ENCODE measurements around the gene ASB8.
"Not testable (repeated sequence)": the region's sequence is repeated elsewhere in the genome, so short reads cannot be mapped to it uniquely, and the experiment has no call there.

The ASB8 gene

DNA sequence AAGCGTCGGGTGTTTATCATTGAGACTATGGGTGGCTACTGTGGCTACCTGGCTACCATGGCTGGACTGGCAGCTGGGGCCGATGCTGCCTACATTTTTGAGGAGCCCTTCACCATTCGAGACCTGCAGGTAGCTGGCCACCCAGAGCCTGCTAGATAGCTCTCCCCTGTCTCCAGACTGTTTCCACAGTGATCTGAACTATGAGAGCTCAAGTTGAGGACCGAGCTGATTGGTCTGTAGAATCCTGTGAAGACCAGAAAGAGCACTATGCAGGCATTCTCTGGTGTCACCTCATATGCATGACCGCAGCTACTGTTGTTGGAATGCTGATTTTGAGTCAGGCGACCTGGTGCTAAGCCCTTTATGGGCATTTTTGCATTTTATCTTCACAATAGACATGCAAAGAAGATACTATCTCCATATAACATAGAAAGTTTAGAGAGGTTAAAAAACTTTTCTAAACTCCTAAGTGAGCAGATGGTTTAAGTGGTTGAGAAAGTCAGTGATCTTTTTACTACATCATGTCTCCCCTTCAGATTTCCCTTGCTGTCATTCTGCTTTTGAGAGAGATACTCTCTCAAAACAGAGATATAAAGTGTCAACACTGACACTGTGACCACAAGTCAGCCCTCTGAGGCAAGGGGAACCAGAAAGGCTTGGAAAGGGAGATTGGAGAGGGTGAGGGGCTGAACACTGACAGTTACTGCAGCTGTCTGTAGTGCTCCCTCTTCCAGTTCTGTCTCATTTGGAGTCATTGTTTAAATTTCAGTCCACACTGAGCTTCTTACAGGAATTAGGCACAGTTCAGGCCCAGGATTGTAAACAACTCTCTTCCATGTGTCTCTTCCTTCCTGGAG is 14.3 kb downstream of the ASB8 start:
- ATAC-seq, result no peak
- DNase-seq, result no peak

DNA sequence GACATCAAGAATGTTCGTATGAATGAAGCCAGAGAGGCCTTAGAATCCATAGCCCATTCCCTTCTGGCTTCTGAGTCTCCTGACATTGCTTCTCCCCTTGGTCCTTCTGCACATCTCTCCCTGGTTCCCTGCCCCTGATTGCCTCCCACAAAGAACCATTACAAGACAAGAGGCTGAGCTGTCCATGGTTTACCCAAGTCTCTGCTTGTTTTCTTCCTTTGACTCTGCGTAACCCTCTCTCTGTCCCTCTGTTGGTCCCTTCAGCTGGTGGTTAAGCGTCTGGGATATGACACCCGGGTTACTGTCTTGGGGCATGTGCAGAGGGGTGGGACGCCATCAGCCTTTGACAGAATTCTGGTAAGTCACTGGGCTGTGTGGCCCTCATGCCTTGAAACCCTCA is 22.3 kb downstream of the ASB8 start:
- ATAC-seq, result no peak
- DNase-seq, result no peak

DNA sequence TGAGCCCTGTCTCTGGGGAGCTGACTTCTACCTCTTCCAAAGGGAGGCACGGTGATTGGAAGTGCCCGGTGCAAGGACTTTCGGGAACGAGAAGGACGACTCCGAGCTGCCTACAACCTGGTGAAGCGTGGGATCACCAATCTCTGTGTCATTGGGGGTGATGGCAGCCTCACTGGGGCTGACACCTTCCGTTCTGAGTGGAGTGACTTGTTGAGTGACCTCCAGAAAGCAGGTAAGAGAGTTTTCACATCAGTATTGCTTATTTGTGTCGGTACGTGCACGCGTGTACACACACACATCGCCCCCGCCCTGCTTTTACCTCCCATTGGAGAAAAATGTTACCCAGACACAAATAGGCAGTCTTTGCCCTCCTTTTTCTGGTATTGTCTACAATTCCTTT is 24.5 kb downstream of the ASB8 start:
- DNase-seq (no peak), ATAC-seq (no peak)

DNA sequence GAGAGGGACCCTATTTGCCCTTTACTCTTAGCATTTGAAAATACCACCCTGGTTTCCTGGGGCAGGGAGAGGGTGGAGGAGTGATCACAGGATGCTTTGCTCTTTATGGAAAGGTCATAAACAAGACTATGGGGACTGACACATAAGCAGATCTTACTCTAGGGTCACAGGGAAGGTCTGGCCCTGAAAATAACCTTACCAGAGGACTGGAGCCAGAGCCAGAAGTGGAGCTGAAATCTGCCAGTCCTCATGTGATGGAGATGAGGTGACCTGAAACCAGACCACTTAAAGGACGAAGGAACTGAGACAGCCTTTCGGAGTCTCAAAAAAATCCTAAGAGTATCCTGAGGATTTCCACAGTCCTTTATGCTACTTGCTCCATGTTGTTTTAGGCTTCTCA is 25.8 kb downstream of the ASB8 start:
- no peak for DNase-seq
- ATAC-seq, result peak; percentile 32

DNA sequence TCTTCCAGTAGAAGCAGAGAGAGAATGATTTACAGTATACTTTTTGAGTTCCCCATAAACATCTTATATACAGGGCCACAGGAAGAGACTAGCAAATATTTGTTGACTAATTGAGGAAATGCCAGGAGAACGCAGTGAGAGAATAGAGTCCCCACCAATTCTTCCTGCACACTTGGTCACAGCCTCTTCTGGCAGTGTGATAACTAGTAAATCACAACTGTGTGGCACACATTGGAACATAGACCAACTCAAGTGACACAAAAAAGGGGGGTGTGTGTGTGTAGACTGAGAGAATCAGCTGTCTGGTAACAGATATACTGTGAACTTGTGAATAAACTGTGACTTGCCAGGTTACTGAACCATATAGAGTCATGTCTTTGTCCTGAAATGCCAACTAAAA is 27.9 kb downstream of the ASB8 start:
- ATAC-seq (no peak), DNase-seq (no peak)

- DNase-seq (no peak), ATAC-seq (no peak)
Observed at GRCh38 chr12:48128800-48129199, 28.5 kb downstream of the ASB8 start.

- DNase-seq, result no peak
- no peak for ATAC-seq
Observed at GRCh38 chr12:48126953-48127630, 30.2 kb downstream of the ASB8 start.

- ATAC-seq (no peak), DNase-seq (no peak)
Observed at GRCh38 chr12:48125985-48126384, 31.3 kb downstream of the ASB8 start.

DNA sequence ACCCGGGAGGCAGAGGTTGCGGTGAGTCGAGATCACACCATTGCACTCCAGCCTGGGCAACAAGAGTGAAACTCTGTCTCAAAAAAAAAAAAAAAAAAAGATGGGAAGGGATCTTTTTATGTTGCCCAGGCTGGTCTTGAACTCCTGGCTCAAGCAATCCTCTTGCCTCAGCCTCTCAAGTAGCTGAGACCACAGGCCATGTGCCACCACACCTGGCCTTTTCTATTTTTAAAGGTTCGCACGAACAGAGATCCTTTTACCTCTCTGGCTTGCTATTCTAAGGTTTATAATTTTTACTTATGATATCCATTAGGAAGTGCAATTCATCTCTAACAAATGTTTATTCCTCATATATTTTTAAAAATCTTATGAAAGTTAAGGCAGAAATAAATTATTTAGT is 31.8 kb downstream of the ASB8 start:
- DNase-seq, result not testable (repeated sequence)

DNA sequence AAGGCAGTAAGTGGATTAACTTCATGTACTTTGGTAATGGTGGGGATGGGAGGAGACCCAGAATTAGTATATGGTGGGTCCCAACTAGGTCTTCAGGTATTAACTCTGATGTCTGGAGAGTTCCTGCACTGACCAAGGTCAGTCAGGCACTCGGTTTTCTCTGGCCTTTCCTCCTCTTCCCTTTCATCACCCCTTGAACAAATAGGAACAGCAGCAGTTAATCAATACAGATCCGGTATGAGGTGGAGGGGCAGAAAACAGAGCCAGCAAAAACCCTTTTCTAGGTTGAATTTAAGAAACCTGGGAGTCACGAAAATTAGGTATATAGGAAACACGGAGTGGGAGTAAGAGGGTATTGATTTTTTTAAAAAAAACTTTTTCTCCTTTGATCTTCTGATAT is 34.1 kb downstream of the ASB8 start:
- DNase-seq, result no peak
- ATAC-seq, result no peak

More for the DNA sequence above, 31.8 kb downstream of the ASB8 start:
- not testable (repeated sequence) for ATAC-seq

- no peak for DNase-seq
- ATAC-seq, result no peak
Observed at GRCh38 chr12:48122065-48122834, 35.1 kb downstream of the ASB8 start.

DNA sequence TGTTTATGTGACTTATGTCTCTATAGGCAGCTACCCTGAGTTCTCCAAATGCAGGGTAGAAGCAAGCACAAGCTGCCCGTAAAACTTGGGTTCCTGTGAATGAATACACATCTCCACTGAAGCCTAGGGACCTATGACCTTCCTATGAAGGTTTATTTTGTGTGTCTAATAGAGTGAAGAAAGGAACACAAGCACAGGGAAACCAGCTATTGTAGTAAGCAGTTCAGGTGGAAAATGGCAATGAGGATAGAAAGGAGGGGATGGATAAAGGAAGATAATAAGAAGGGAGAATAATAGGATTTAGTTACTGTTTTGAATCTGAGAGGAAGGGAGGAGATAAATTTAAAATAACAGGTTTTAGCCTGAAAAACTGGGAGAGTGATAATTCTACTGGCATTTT is 35.8 kb downstream of the ASB8 start:
- no peak for ATAC-seq
- DNase-seq, result no peak

- no peak for ATAC-seq
Observed at GRCh38 chr12:48119834-48120195, 37.5 kb downstream of the ASB8 start.

GRCh38 chr12:48119078-48119833 is 38.1 kb downstream of the ASB8 start, which contains the start of gene PFKM:
PFKM (plus strand) TSS chr12:48119364; CDS start chr12:48122775, 3,411 bp downstream.
- DNase-seq (peak; percentile 77), ATAC-seq (peak; percentile 100)

More at GRCh38 chr12:48119834-48120195, 37.5 kb downstream of the ASB8 start:
- no peak for DNase-seq

GRCh38 chr12:48118284-48118871 is 38.9 kb downstream of the ASB8 start:
- no peak for DNase-seq
- no peak for ATAC-seq

DNA sequence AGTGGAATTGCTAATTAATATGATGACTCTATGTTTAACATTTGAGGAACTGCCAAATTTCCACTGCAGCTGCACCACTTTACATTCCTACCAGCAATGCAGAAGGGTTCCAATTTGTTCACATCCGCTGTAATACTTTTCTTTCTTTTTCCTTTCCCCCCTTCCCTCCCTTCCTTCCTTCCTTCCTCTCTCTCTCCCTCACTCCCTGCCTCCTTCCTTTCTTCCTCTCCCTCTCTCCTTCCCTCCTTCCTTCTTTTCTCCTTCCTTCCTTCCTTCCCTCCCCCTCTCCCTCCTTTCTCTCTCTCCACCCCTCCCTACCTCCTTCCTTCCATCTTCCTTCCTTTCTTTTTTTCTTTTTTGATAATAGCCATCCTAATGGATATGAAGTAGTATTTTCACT is 41.4 kb downstream of the ASB8 start:
- DNase-seq (no peak), ATAC-seq (no peak)

- ATAC-seq, DNase-seq: not testable (repeated sequence)
Observed at GRCh38 chr12:48111312-48111693, 46.0 kb downstream of the ASB8 start.

- DNase-seq, result no peak
- no peak for ATAC-seq
Observed at GRCh38 chr12:48110691-48111311, 46.5 kb downstream of the ASB8 start.

- no peak for ATAC-seq
- DNase-seq, result no peak
Observed at GRCh38 chr12:48109424-48109823, 47.9 kb downstream of the ASB8 start.

DNA sequence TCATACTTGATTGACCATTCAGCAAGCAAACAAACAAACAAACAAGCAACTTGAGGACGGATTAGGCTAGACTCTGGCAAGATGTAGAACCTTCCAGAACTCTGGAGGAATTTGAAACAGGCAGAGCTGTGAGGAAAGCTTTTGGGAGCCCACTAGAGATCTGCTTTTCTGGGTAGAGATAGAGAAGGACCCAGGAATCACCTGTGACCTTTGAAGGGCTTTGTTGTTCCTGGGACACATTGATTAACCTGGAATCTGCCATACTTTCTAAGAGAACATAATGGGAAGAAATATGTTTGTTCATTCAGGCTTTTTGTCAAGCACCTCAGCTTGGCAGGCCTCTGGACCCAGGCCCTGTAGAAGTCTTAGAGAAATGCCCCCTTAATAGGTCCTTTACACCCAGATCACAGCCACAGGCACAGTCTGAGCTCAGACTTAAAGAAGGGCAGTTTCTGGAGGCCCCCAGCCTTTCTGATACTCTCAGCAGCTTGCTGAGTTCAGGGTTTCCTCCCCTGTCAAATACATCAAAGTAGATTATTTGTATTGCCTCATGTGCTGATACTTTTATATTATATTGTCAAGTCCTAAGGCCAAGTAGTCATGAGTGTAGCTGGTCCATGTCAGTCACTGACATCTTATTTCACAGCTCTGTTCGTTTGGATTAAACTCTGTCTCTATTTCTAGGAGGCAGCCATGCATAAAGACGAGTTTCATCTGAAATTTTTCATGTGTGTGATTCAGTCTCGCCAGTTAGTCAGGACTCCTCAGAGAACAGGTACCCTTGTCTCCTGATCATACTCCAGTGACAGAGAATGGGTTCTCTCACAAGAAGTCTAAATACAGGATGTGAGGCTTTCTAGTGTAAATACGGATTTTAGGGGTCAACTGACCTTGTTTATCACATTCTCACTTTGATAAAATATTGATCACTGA is 50.4 kb downstream of the ASB8 start:
- ATAC-seq, result no peak
- peak; percentile 5 for DNase-seq

All from stimulated activated naive CD8-positive, alpha-beta T cell treated with anti-CD3 and anti-CD28 coated beads, Interleukin-15, Interleukin-2, amounts not matched to agents 100 U/mL and 50 U/mL, for 24 hours (primary cell).